HG03378 (cell line): ENCODE results near the gene RNF213.
"Not testable (repeated sequence)": the region's sequence is repeated elsewhere in the genome, so short reads cannot be mapped to it uniquely, and the experiment has no call there.

Source experiments
- ATAC-seq: cut with Tn5 transposase; IDR thresholded peaks from one replicate; pipeline ENCODE4 v1.9.1; 2021; ENCODE audit warnings: mild to moderate bottlenecking, moderate library complexity; ENCODE audit not compliant: unreplicated experiment

RNF213 gene

GRCh38 chr17:80267391-80267790 is 6.7 kb downstream of the RNF213 start:
- ATAC-seq: no peak

- no peak for ATAC-seq
Observed at GRCh38 chr17:80268427-80268826, 7.8 kb downstream of the RNF213 start.

GRCh38 chr17:80269405-80269807 is 8.8 kb downstream of the RNF213 start:
- ATAC-seq: no peak

- no peak for ATAC-seq
Observed at GRCh38 chr17:80270104-80270503, 9.5 kb downstream of the RNF213 start.

- no peak for ATAC-seq
Observed at GRCh38 chr17:80270836-80271235, 10.2 kb downstream of the RNF213 start.

GRCh38 chr17:80272366-80272765 is 11.7 kb downstream of the RNF213 start:
- ATAC-seq: no peak

GRCh38 chr17:80274331-80274730 is 13.7 kb downstream of the RNF213 start:
- ATAC-seq: no peak

GRCh38 chr17:80274871-80275449 is 14.3 kb downstream of the RNF213 start:
- no peak for ATAC-seq

- ATAC-seq: not testable (repeated sequence)
Observed at GRCh38 chr17:80275857-80276256, 15.2 kb downstream of the RNF213 start.

- no peak for ATAC-seq
Observed at GRCh38 chr17:80277751-80278671, 17.4 kb downstream of the RNF213 start.

- no peak for ATAC-seq
Observed at GRCh38 chr17:80279895-80280294, 19.2 kb downstream of the RNF213 start.

GRCh38 chr17:80281516-80281915 is 20.9 kb downstream of the RNF213 start:
- no peak for ATAC-seq

GRCh38 chr17:80283116-80283852 is 22.6 kb downstream of the RNF213 start:
- ATAC-seq: no peak

GRCh38 chr17:80284631-80285030 is 24.0 kb downstream of the RNF213 start:
- no peak for ATAC-seq

GRCh38 chr17:80285237-80285920 is 24.7 kb downstream of the RNF213 start:
- ATAC-seq: no peak

- no peak for ATAC-seq
Observed at GRCh38 chr17:80286638-80286960, 25.9 kb downstream of the RNF213 start.

GRCh38 chr17:80287038-80287437 is 26.4 kb downstream of the RNF213 start:
- ATAC-seq: no peak

- ATAC-seq: no peak
Observed at GRCh38 chr17:80287806-80288567, 27.3 kb downstream of the RNF213 start.

GRCh38 chr17:80289616-80290015 is 29.0 kb downstream of the RNF213 start:
- no peak for ATAC-seq

- no peak for ATAC-seq
Observed at GRCh38 chr17:80290156-80290555, 29.5 kb downstream of the RNF213 start.
